ENCODE results near the gene STK32A. TPM values are rescaled to one million over a fixed set of nuclear protein-coding genes. Genes with fewer than 3 reads are reported as not detected.
A peak's percentile ranks its signal among the peaks of the same experiment; 100 is the strongest.

STK32A gene
- total RNA-seq, 4 donors from 2014 or later, result 0.51 to 2.0 (median 0.97) TPM; not detected in 1

GRCh38 chr5:147309621-147310020 lies 74.8 kb downstream of the STK32A start:
- Histone ChIP-seq H3K27ac (no peak overlapping the region), H3K9me3 (no peaks in the 10 kb centered on the region), H3K4me3 (no peak overlapping the region), H3K36me3 (no peaks in the 10 kb centered on the region), H3K4me1 (no peaks in the 10 kb centered on the region), H3K27me3 (no peaks in the 10 kb centered on the region)
- intact Hi-C loops (cut with DNase I; ENCODE audit: low total_unique reads), result no loop called here
- TF ChIP-seq POLR2A (IDR thresholded peaks at IDR 0.05) (no peak), CTCF (IDR thresholded peaks at IDR 0.05) (no peak)
- DNase-seq, result no peak

- Histone ChIP-seq H3K27me3 (no peaks in the 10 kb centered on the region), H3K9me3 (no peaks in the 10 kb centered on the region), H3K4me3 (no peak overlapping the region), H3K27ac (no peak overlapping the region), H3K36me3 (no peaks in the 10 kb centered on the region), H3K4me1 (no peaks in the 10 kb centered on the region)
- TF ChIP-seq CTCF (IDR thresholded peaks at IDR 0.05) (no peak), POLR2A (IDR thresholded peaks at IDR 0.05) (no peak)
- intact Hi-C loops (cut with DNase I; ENCODE audit: low total_unique reads), result no loop called here
- DNase-seq, result peak in 1 of 2 donors; percentile 27
Observed at GRCh38 chr5:147310059-147310704, 75.4 kb downstream of the STK32A start.

- Histone ChIP-seq H3K4me3 (no peak overlapping the region), H3K9me3 (no peaks in the 10 kb centered on the region), H3K36me3 (no peaks in the 10 kb centered on the region), H3K4me1 (no peaks in the 10 kb centered on the region), H3K27me3 (no peaks in the 10 kb centered on the region), H3K27ac (no peak overlapping the region)
- no peak for DNase-seq
- no peak for TF ChIP-seq POLR2A (IDR thresholded peaks at IDR 0.05)
- TF ChIP-seq CTCF (IDR thresholded peaks at IDR 0.05), result no peak
- intact Hi-C loops (cut with DNase I; ENCODE audit: low total_unique reads), result no loop called here
Observed at GRCh38 chr5:147317978-147318684, 83.3 kb downstream of the STK32A start.

GRCh38 chr5:147321569-147321968 lies 86.7 kb downstream of the STK32A start:
- no peak for DNase-seq
- intact Hi-C loops (cut with DNase I; ENCODE audit: low total_unique reads), result no loop called here
- no peak for TF ChIP-seq CTCF (IDR thresholded peaks at IDR 0.05)
- no peak for TF ChIP-seq POLR2A (IDR thresholded peaks at IDR 0.05)
- Histone ChIP-seq H3K36me3 (no peaks in the 10 kb centered on the region), H3K9me3 (no peaks in the 10 kb centered on the region), H3K4me1 (no peaks in the 10 kb centered on the region), H3K27me3 (no peaks in the 10 kb centered on the region), H3K4me3 (no peak overlapping the region), H3K27ac (no peak overlapping the region)

- intact Hi-C loops (cut with DNase I; ENCODE audit: low total_unique reads), result no loop called here
- TF ChIP-seq CTCF (IDR thresholded peaks at IDR 0.05), result no peak
- TF ChIP-seq POLR2A (IDR thresholded peaks at IDR 0.05), result no peak
- H3K27ac ChIP-seq, result no peak overlapping the region
Observed at GRCh38 chr5:147327421-147327820, 92.6 kb downstream of the STK32A start.

More at GRCh38 chr5:147327421-147327820, 92.6 kb downstream of the STK32A start:
- H3K4me3 ChIP-seq, result no peak overlapping the region
- DNase-seq, result no peak
- no peaks in the 10 kb centered on the region for H3K4me1 ChIP-seq
- H3K27me3 ChIP-seq, result no peaks in the 10 kb centered on the region
- H3K9me3 ChIP-seq, result no peaks in the 10 kb centered on the region
- H3K36me3 ChIP-seq, result no peaks in the 10 kb centered on the region

All from uterus (tissue), 4 donors.